GM18858 (cell line): ENCODE data around the gene GCGR.

ENCODE experiments used
- ATAC-seq: cut with Tn5 transposase; IDR thresholded peaks from one replicate; pipeline ENCODE4 v1.9.1; 2021; ENCODE audit not compliant: unreplicated experiment

Gene GCGR

DNA sequence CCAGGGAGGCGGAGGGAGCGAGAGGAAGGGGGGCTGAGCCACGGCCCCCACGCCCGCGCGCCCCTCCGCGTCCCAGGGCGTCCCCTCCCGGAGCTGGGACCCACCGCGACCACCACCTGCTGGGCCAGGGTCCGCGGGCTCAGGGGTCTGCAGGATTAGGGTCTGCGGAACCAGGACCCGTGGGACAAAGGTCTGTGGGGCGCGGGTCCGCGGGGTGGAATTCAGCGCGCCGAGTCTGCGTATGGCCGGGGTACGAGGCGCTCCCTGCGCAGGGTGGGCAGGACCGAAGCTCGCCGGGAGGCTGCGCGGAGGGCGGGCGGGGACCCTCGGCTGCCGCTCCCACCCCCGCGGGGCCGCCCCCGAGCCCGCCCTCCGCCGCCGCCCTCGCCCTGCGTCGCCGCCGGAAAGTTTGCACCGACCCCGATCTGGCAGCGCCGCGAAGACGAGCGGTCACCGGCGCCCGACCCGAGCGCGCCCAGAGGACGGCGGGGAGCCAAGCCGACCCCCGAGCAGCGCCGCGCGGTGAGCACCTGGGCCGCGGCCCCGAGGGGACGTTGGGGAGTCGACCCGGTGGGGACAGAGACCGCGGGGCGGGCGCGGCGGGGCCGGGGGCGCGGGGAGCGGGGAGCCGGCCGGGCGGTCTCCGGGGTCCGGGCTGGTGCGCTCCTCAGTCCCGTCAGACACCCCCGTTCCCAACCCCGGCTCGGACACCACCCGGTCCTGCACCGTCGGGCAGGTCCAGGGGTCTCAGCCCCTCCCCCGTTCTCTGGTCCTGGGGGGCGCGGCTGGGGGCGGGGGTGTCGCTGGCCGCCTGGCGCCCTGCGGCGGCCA is at the start of gene GCGR:
Gene GCGR, plus strand, starts transcription at position 423 of the 831 bp plus-strand sequence. CDS start 4,869 bp downstream, outside the sequence.
- ATAC-seq, result no peak

DNA sequence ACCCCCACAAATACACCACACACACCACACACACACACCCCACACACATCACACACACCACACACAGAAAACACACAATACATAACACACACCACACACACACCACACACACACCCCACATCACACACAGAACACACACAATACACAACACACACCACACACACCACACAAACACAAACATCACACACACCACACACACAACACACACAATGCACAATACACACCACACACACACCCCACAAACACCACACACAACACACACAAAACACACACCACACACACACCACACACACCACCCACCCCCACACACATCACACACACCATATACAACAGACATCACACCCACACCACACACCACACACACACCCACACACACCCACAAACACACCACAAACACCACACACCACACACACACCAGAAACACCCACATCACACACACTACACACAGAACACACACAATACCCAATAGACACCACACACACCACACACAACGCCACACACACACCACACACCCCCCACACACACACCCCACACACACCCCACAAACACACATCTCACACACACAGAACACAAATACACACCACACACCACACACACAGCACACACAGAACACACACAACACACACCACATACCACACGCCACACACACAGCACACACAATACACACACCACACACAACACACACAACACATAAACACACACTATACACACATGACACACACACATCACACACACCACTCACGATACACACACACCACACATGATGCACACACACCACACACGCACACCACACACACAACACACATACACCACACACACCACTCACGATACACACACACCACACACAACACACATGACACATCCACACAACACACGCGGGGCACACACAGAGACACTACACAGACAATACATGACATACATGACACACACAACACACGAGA is 11.0 kb upstream of the GCGR start:
- no peak for ATAC-seq

DNA sequence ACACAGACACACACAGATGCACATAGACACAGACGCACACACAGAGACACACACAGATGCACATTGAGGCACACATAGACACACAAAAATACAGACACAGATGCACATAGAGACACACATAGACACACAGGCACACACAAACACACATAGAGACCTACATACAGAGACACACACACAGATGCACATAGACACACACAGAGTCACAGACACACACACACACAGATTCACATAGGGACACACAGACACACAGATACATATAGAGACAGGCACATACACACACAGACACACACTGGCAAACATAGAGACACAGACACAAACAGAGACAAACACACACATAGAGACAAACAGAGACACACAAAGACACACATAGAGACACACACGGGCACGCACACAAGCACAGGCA is 9.9 kb upstream of the GCGR start:
- no peak for ATAC-seq

DNA sequence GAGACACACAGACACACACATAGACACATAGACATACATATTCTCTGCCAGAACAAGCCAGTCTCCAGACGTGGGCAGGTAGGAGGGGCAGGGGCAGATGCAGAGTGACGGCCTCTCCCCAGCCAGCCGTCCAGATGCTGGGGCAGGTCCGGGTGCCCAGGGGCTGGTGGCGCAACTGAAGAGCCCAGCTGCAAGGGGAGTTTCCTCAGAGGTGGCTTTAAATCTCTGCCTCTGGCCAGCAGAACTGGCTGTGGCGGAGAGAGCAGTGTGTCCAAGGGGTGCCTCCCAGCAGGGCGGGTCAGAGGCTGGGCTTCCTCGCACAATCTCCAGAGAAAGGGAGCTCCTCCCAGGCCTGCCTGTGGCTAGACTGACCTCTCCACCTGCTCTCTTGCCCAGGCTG is 9.4 kb upstream of the GCGR start:
- no peak for ATAC-seq

DNA sequence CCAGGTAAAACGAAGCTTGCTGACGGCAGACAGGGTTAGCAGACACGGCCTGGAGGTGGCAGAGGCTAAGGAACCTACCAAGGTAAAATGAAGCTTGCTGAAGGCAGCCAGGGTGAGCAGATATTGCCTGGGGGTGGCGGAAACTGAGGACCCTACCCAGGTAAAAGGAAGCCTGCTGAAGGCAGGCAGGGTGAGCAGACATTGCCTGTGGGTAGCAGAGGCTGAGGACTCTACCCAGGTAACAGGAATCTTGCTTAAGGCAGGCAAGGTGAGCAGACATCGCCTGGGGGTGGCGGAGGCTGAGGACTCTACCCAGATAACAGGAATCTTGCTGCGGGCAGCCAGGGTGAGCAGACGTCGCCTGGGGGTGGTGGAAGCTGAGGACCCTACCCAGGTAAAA is 2.6 kb upstream of the GCGR start:
- no peak for ATAC-seq

DNA sequence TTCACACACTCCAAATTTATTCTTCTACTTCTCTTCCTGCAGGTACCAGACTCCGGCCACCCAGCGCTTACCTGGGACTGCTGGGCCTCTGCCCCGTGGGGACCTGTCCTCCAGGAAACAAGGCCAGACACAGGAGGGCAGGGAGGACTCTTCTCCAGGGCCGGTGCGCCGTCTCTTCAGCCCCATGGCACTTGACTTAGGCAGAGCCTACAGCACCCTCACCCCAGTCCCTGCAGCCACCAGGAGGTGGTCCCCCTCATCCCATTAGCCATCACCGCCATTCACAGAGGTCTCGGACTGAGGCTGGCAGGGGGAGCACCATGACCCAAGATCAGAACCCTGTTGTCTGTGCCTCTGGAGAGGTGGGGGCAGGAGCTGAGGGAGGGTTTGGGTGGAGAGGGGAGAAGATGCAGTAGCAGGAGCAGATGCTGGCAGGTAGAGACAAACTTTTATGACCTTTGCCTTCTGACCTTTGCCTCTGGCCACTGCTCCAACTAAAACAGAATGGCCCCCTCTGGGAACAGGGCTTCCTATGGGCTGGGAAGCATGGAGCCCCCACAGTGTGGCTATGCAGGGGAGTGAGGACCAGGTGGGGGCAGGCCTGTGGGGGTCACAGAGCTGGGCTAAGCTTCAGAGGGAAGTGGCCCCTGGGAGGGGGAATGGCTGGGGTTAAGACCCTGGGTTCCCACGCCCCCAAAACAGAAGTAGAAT is 1.7 kb upstream of the GCGR start:
- no peak for ATAC-seq

DNA sequence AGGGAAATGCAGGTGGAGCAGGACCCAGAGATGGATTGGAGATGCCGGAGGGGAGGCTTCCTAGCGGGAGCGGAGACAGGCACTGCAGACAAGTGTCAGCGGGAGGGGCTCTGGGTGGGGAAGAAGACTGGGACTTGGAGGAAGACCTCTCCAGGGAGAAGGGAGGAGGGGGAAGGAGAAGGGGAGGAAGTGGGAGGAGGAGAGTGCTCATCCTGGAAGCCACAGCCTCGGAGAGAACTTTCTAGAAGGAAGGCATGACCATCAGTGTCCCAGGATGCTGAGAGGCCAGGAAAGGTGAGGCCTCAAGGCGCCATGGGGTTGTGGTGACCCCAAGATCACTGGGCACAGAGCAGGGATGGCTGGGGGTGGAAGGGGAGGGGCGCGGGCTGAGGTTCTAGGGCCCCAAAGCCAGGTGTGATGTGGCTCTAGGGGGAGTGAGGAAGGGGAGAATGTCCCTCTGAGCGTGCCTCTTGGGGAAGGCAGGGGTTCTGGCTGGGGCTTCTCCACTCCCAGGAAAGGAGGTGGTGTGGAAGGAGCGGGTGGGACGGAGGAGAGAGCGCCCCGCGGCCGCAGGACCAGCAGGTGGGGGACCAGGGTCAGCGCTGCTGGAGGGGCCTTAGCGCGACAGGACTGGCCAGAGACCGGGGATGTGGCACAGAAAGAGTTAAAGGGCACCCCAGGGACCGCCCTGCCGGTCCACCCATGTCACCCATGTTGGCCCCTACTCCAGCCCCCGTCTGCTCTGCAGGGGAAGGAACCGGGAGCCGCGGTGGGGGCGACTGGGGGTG is 900 bp upstream of the GCGR start:
- no peak for ATAC-seq

DNA sequence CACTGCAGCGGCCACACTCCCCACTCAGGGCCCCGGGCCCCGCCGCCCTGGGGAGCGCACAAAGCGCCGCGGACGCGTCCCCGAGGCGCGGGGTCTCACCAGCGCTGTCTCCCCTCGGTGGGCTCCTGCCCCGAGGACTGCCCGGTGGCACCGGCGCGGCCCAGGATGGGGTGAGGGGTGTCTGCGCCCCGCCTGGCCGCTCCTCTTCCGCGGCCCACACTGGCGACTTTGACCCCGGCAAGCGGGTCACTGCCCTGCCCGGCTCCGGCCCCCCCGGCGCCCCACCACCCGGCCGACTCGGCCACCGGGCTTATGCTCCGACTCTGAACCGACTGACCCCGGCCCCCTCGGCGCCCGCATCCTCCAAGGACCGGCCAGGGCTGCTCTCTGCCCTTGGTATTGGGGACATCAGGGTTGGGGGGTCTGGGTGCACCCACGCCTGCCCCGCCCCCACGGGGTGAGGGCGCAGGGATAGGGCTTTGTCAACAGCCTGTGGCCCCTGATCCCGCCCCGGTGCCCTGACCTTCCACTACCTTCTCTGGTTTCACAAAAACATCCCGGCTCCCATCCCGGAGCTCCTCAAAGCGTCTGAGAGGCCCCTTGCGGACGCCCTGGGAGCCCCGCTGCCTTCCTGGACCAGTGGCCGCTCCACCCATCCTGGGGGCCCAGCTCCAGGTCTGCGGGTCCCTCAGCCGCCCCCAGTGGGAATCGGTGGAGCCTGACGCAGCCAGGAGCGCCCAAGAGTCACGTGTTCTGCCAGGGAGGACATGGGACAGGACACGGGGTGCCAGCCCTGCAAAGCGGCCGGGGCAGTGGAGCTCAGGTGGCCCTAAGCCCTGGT is 829 bp downstream of the GCGR start:
- no peak for ATAC-seq

DNA sequence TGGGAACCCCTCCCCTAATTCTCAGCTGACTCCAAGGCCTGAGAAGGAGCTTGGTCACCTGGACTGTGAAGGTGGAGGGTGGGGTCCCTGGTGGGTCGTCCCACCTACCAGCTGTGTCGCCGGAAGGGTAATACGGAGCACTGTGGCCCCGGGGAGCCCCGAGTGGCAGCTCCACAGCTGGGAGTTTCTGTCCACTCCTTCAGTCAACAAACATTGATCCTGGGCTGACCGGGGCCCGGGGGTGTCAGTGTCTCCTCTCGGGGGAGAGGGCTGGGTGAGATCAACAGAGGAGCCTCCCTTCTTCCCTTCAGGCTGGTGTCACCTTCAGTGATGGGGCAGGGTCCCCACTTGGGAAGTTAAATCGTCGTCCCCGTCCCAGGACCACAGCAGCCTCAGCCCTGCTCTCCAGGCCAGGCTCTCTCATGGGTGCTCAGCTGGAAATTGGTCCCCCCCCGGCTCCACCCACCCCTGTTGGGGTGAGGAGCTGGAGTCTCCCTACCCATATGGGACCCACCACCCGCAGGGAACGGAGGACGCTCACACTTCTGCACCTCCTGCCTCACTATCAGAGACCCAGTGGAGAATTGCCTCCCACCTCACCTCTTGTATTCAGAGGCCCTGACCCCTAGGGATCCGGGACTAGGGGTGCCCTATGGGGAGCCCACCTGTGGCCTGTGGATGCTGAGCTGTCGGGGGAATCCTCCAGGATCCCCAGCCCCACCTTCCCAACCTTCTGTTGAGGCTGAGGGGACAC is 1.9 kb downstream of the GCGR start:
- no peak for ATAC-seq

DNA sequence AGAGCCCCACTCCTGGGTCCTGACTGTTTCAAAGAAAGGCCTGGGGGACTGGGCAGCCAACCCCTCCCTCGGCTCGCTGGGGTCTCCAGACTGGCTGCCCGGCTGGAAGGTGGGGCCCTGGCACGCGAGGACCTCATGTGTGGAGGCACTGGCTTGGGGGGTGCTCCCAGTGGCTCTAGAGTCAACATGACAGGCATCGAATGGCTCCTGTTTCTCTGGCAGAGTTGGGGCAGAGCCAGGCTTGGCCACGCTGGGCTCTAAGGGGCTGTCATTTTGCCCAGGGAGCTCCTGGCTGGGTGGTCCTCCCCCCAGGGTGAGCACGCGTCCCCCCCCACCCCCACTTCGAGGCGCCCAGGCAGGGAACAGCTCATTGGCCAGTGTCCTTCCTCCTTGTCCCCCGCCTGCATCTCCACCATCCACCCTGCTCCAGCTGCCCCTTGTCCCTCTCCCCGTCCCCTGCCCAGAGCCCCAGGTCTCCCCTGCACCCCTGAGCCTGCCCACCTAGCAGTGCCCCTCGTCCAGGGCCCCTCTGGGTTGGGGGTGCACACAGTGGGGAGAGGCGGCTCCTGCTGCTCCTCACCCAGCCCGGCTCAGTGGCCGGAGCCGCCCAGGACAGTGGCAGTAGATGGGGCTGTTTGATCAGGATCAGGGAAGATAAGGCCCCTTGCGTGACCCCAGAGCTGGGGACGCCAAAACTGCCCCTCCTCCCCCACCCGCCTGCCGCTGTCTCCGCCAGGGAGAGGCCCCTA is 2.7 kb downstream of the GCGR start:
- ATAC-seq, result no peak

DNA sequence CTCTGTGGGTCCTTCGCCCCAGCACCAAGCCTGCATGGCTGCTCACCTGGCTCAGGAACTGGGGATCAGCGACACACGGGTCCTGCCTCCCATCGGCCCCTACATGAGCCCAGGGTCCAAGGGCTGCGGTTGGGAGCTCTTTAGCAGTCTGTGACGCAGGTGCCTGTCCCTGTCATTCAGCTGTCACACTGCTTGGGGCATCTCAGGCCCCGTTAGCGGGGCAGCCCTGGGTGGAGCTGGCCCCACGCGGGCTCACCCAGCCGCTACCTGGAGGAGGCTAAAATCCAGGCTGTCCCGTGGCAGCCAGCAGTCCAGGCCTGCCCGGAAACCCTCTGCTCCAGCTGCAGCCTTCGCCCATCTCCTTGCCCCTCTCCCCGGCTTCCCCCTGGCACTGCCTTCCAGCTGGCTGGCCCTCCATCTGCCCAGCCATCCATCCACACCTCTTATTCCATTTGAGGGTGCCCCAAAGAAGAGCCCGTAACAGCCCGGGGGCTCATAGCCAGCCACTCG is 3.3 kb downstream of the GCGR start:
- no peak for ATAC-seq

DNA sequence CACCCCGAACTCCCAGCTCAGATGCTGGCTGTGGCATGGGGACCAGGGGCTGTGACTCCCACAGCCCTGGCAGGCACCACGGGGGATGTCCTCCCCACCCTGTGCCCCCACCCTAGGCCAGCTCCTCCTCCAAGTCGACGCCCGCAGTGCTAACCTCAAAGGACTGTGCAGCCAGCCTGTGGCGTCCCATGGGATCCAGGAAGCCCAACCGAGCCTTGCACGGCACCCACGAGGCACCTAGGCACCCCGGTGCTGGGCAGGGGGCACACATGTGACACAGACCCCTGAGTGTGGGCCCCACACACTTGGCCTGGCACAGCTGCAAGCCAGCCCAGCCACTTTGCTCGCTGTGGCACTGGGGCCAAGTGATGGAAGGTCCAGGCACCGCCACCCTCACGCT is 3.9 kb downstream of the GCGR start:
- no peak for ATAC-seq

DNA sequence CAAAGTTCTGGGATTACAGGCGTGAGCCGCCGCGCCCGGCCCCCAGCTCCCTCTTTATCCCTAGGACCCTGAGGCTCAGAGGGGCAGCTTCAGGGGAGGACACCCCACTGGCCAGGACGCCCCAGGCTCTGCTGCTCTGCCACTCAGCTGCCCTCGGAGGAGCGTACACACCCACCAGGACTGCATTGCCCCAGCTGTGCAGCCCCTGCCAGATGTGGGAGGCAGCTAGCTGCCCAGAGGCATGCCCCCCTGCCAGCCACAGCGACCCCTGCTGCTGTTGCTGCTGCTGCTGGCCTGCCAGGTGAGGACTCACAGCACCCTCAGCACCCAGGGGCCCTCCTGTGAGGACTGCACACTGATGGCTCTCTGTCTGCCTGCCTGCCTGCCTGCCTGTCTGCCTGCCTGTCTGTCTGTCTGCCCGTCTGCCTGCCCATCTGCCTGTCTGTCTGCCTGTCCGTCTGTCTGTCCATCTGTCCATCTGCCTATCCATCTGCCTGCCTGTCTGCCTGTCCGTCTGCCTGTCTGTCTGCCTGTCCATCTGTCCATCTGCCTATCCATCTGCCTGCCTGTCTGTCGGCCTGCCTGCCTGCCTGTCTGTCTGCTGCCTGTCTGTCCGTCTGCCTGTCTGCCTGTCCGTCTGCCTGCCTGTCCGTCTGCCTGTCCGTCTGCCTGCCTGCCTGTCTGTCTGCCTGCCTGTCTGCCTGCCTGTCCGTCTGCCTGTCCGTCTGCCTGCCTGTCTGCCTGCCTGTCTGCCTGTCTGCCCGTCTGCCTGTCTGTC is 5.0 kb downstream of the GCGR start:
- ATAC-seq, result no peak

DNA sequence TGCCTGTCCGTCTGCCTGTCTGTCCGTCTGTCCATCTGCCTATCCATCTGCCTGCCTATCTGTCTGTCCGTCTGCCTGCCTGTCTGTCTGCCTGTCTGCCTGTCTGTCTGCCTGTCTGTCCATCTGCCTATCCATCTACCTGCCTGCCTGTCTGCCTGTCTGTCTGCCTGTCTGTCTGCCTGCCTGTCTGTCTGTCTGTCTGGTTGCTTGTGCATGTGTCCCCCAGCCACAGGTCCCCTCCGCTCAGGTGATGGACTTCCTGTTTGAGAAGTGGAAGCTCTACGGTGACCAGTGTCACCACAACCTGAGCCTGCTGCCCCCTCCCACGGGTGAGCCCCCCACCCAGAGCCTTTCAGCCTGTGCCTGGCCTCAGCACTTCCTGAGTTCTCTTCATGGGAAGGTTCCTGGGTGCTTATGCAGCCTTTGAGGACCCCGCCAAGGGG is 5.6 kb downstream of the GCGR start:
- ATAC-seq, result no peak

DNA sequence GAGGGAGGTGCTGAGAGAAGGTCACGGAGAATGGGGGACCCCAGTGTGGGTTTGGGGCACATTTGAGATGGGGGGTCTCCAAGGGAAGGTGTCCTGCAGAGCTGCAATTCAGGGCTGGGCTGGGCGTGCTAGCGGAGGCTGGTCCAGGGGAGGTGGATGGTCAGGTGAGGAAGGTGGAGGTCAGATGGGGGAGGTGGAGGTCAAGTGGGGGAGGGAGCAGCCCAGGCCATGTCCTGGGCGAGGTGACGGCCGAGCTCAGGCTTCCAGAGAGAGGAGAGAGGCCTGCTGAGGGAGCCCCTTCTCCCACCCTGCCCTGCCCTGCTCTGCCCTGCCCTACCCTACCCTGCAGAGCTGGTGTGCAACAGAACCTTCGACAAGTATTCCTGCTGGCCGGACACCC is 6.5 kb downstream of the GCGR start:
- no peak for ATAC-seq

DNA sequence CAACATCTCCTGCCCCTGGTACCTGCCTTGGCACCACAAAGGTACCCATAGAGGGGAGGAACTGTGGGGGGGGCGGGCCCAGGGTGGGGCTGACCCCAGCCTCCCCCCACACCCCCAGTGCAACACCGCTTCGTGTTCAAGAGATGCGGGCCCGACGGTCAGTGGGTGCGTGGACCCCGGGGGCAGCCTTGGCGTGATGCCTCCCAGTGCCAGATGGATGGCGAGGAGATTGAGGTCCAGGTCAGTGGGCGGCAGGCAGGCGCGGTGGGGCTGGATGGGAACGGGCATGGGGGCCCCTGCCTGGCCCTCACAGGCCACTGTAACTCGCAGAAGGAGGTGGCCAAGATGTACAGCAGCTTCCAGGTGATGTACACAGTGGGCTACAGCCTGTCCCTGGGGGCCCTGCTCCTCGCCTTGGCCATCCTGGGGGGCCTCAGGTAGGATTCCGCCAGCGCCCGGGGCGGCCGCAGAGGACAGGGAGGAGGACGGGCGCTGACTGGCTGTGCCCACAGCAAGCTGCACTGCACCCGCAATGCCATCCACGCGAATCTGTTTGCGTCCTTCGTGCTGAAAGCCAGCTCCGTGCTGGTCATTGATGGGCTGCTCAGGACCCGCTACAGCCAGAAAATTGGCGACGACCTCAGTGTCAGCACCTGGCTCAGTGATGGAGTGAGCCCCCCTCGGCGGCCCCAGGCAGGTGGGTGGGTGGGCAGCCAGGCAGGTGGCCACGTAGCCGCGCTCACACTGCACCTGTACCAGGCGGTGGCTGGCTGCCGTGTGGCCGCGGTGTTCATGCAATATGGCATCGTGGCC is 7.1 kb downstream of the GCGR start:
- no peak for ATAC-seq
